Measurements from ENCODE around the gene ICAM3.

The ICAM3 gene

DNA sequence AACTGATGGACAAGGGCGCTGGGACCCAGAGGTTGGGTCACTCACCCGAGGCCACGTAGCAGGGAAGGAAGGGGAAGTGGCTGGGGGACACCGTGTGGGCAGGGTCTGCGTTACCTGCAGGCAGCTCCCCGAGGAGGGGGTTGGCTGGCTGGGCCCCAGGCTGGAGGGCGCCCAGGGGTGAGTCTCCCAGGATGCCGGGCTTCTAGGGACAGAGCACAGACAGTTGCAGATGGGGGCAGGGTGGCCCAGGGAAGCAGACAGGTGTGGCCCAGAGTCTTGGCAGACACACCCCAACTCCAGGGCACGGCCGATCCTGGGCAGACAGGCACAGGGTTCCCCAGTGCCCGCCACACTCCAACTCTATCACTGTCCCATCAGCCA lies 18.0 kb downstream of the ICAM3 start:
- DNase-seq (ENCODE audit: low read depth in 2 of 2, low spot score in 1 of 2): no peak

GRCh38 chr19:10320602-10321416 lies 18.6 kb downstream of the ICAM3 start:
- DNase-seq (ENCODE audit: low read depth in 2 of 2, low spot score in 1 of 2): no peak

DNA sequence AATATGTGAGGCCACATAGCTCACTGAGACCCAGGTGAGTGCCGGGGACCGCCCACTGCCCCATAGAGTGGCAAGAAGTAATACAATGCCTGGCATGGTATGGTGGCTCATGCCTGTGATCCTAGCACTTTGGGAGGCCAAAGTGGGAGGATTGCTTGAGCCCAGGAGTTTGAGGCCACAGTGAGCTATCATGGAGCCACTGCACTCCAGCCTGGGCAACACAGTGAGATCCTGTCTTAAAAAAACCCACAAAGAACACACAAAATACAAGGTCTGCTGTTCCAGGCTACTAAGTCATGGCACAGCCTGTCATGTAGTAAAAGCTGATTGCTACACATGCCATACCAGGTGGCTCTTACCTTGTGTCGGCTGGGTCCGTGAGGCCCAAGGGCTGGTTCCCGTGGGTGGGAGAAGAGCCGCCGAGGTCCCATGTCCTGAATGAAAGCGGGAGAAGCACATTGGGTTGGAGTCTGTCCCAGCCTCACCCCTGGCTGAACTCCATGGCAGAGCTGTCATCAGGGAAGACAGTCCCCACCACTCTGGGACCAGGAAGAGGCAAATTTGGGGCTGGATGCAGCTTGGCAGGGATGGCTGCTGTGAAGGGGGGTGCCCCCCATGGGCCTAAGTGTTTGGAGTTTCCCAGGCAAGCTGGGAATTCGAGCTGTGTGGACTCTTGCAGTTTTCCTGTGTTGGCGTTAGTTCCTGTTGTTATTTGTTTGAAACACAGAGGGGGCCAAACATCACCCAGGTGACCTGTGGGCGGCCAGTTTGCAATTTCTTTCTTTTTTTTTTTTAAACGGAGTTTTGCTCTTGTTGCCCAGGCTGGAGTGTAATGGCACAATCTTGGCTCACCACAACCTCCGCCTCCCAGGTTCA lies 20.4 kb downstream of the ICAM3 start:
- no peak for DNase-seq (ENCODE audit: low read depth in 2 of 2, low spot score in 1 of 2)

DNA sequence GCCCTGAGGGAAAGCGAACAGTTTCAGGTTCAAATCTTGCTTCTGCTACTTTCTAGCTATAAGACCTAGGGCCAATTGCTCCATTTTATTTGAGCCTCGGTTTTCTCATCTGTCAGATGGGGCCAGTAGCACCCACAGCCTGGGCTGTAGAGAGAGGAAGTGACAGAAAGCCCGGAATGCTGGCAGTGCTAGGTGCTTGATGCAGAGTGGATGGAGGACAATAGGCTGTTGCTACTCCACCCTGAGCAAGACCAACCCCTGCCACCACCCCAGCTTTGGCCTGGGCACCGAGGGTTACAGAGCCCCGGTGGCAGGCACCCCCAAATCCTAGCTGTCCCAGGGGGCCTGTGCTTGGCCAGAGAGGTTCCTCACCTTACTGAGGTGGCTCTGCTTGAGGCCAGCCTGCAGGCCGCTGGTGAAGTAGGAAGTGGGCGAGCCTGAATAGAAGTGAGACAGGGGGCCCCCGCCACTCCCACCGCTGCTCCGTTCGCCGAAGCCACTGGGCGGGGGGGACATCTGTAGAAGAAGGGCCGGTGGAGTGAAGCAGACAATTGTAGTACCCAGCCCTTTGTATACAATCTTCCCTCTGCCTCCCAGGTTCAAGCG lies 21.5 kb downstream of the ICAM3 start:
- DNase-seq (ENCODE audit: low read depth in 2 of 2, low spot score in 1 of 2): no peak

GRCh38 chr19:10317045-10317856 lies 22.2 kb downstream of the ICAM3 start:
- no peak for DNase-seq (ENCODE audit: low read depth in 2 of 2, low spot score in 1 of 2)

- no peak for DNase-seq (ENCODE audit: low read depth in 2 of 2, low spot score in 1 of 2)
Measured at GRCh38 chr19:10316229-10317044, 23.0 kb downstream of the ICAM3 start.

- peak; percentile 82 to 88 for DNase-seq (ENCODE audit: low read depth in 2 of 2, low spot score in 1 of 2)
Measured at GRCh38 chr19:10315335-10316214, 23.8 kb downstream of the ICAM3 start, which contains the start of gene FDX2. Gene FDX2, minus strand, starts transcription at chr19:10316015. Its CDS starts 19 bp downstream, at chr19:10315996.

GRCh38 chr19:10309423-10309822 lies 30.0 kb downstream of the ICAM3 start, which contains the start of gene ZGLP1:
Gene ZGLP1, minus strand, starts transcription at chr19:10309815.
- no peak for DNase-seq (ENCODE audit: low read depth in 2 of 2, low spot score in 1 of 2)

DNA sequence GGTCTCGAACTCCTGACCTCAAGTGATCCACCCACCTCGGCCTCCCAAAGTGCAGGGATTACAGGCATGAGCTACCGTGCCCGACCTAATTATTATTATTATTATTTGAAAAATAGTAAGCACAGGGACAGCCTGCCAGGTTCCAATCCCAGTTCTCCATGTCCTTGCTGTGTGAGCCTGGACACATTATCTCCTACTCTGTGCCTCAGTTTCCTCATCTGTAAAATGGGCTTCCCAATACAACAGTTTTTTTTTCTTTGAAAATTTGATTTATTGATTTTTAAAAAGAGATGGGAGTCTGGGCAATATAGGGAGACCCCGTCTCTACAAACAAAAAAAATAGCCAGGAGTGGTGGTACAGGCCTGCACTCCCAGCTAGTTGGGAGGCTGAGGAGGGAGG lies 33.1 kb downstream of the ICAM3 start:
- no peak for DNase-seq (ENCODE audit: low read depth in 2 of 2, low spot score in 1 of 2)

DNA sequence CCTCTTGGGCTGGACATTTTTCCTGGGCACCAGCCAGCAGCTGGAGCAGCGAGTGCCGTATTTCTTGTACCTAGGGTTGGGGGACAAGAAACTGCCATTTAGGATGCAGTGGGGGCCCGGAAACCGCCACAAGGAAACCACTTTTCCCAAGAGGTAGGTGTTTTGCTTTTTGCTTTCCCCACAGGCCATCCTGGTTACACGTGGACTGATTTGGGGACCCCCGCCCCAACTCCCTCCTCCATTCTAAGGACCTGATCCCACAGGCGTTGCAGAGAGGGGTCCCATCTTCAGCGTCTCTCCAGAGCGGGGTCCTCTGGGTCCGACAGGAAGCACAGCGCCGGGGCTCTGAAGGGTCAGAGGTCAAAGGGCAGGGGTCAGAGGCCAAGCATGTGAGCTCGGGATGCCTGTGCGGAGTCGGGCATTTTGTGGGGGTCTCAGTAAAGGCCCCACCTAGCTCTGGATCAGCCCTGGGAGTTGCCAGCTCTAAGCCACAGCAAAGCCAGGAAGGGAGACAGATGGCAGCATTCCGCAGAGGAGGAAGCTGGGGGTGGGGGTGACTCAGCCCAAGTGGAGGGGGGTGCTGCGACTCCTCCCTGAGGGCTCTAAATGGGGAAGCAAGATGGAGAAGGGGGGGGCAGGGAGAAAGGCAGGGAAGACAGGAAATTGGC lies 34.2 kb downstream of the ICAM3 start:
- no peak for DNase-seq (ENCODE audit: low read depth in 2 of 2, low spot score in 1 of 2)

DNA sequence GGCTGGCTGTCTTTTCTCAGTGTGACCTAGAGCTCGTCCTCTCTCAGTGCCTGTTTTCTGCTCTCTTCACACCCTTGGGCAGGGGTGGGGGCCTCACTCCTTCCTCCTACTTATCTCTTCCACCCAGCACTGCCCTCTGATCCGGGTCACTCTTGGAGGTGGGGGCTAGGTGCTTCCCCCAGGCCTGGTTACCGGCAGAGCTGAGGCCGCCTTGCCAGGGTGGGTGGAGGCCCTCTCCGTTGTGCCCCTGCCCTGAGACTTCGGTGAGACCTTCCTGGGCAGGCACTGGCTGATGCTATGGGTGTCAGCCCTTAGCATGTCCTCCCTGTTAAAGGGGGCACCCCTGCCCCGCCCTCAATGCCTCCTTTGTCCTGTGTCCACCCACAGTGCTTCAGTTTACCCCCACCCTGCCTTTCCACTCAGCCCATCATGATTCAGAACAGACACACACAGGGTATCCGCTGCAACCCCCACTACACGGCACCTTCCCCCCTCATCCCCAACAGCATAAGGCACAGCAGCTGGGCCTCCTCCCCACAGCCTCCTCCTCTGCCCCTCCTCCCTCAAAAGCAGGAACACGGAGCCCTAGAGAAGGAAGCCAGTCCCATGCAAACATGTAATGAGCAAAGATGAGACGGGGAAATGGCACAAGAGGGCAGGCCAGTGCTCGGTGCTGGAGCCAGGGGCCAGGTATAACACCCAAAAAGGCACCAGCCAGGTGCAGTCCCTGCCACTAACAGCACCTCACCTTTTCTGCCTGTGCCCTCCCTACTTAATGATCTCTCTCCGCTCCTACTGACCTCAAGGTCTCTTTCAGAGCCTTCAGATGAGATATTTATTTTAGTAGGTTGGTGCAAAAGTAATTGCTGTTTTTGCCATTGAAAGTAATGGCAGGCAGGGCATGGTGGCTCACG lies 39.6 kb downstream of the ICAM3 start:
- DNase-seq (ENCODE audit: low read depth in 2 of 2, low spot score in 1 of 2): no peak

- no peak for DNase-seq (ENCODE audit: low read depth in 2 of 2, low spot score in 1 of 2)
Measured at GRCh38 chr19:10295847-10296591, 43.4 kb downstream of the ICAM3 start.

GRCh38 chr19:10295305-10295846 lies 44.0 kb downstream of the ICAM3 start:
- no peak for DNase-seq (ENCODE audit: low read depth in 2 of 2, low spot score in 1 of 2)

- DNase-seq (ENCODE audit: low read depth in 2 of 2, low spot score in 1 of 2): no peak
Measured at GRCh38 chr19:10294368-10294697, 45.1 kb downstream of the ICAM3 start.

- no peak for DNase-seq (ENCODE audit: low read depth in 2 of 2, low spot score in 1 of 2)
Measured at GRCh38 chr19:10293637-10294367, 45.6 kb downstream of the ICAM3 start.
